ENCODE data around the gene NPAS3. TPM values are rescaled to one million over a fixed set of nuclear protein-coding genes. Genes with fewer than 3 reads are reported as not detected.

The NPAS3 gene
- total and polyA plus RNA-seq, 7 donors: 0.36 to 6.4 (median 4.6) TPM; not detected in 2

DNA sequence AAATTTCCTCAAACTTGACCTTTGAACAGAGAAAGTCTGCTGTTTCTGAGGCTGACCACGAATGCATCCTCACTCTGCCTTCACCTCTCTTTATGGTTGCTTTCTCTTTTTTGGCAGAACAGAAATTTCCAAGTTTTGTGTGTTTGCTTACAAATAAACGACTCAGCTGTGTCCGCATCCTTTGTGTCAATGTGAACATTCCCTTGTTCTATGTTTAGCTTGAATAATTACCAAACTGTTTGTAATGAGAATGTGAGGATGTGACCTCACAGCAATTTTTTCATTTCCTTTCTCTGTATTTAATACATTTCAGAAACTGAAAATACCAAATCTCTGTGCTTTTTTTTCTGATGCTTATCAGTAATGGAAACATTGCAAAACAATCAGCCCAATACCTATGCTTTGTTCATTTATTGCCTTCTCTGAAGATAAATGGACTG is 601.3 kb downstream of the NPAS3 start:
- intact Hi-C loops (cut with DNase I): no loop called here
- Histone ChIP-seq H3K27ac (no peak overlapping the region), H3K27me3 (no peaks in the 10 kb centered on the region), H3K36me3 (no peaks in the 10 kb centered on the region), H3K9me3 (no peaks in the 10 kb centered on the region), H3K4me1 (no peaks in the 10 kb centered on the region), H3K4me3 (no peak overlapping the region)
- WGBS, 2 donors: 36 to 53% methylated on average over 3 of the region's 3 CpGs
- DNase-seq: no peak
- TF ChIP-seq POLR2A (IDR thresholded peaks at IDR 0.05) (no peak), POLR2AphosphoS5 (IDR thresholded peaks at IDR 0.05) (no peak), EP300 (IDR thresholded peaks at IDR 0.05) (no peak), CTCF (IDR thresholded peaks at IDR 0.05) (no peak)

GRCh38 chr14:33541171-33541570 is 602.5 kb downstream of the NPAS3 start:
- Histone ChIP-seq H3K27me3 (no peaks in the 10 kb centered on the region), H3K4me3 (no peak overlapping the region), H3K4me1 (no peaks in the 10 kb centered on the region), H3K9me3 (no peaks in the 10 kb centered on the region), H3K36me3 (no peaks in the 10 kb centered on the region), H3K27ac (no peak overlapping the region)
- DNase-seq: no peak
- 94% methylated on average over 2 of the region's 2 CpGs for WGBS, 2 donors
- TF ChIP-seq CTCF (IDR thresholded peaks at IDR 0.05) (no peak), EP300 (IDR thresholded peaks at IDR 0.05) (no peak), POLR2AphosphoS5 (IDR thresholded peaks at IDR 0.05) (no peak), POLR2A (IDR thresholded peaks at IDR 0.05) (no peak)
- intact Hi-C loops (cut with DNase I): no loop called here

GRCh38 chr14:33542338-33543287 is 603.9 kb downstream of the NPAS3 start:
- Histone ChIP-seq H3K27me3 (no peaks in the 10 kb centered on the region), H3K4me1 (no peaks in the 10 kb centered on the region), H3K4me3 (no peak overlapping the region), H3K36me3 (no peaks in the 10 kb centered on the region), H3K9me3 (no peaks in the 10 kb centered on the region), H3K27ac (no peak overlapping the region)
- 75 to 83% methylated on average over 11 of the region's 11 CpGs for WGBS, 2 donors
- no peak for DNase-seq
- intact Hi-C loops (cut with DNase I): no loop called here
- TF ChIP-seq POLR2AphosphoS5 (IDR thresholded peaks at IDR 0.05): no peak
- no peak for TF ChIP-seq EP300 (IDR thresholded peaks at IDR 0.05)
- no peak for TF ChIP-seq POLR2A (IDR thresholded peaks at IDR 0.05)
- TF ChIP-seq CTCF (IDR thresholded peaks at IDR 0.05): no peak

DNA sequence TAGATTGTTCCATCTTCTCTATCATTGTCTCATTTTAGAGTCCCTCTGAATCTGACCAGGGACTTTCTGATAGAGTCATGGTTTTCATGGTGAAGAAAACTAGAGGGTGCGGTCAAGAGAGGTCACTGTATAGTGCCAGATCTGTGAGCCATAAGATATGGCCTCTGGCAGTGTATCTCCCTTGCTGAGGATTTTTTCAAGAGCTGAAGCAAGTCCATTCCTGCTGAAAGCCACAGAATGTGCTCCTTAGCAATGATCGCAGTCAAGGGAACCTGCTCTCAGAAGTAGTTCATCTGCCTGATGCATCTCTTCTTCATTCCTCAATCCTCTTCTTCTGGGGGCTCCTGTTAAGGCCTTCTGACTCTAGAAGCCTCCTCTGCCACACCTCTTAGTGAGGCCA is 607.0 kb downstream of the NPAS3 start:
- H3K4me1 ChIP-seq: no peaks in the 10 kb centered on the region
- H3K9me3 ChIP-seq: no peaks in the 10 kb centered on the region
- H3K36me3 ChIP-seq: no peaks in the 10 kb centered on the region
- no peak for TF ChIP-seq POLR2AphosphoS5 (IDR thresholded peaks at IDR 0.05)
- TF ChIP-seq POLR2A (IDR thresholded peaks at IDR 0.05): no peak
- no peak for TF ChIP-seq CTCF (IDR thresholded peaks at IDR 0.05)
- no peak for TF ChIP-seq EP300 (IDR thresholded peaks at IDR 0.05)
- DNase-seq: no peak
- no peak overlapping the region for H3K4me3 ChIP-seq
- intact Hi-C loops (cut with DNase I): no loop called here
- no peaks in the 10 kb centered on the region for H3K27me3 ChIP-seq
- H3K27ac ChIP-seq: no peak overlapping the region
- 93 to 99% methylated on average over 2 of the region's 2 CpGs for WGBS, 2 donors

Data from sigmoid colon (tissue), 7 donors.